SK-N-SH (cell line): ENCODE results near the gene HSPB9.

Experiments
- CHD2 ChIP-seq: fragments of 150-350 bp; IDR thresholded peaks from 2 replicates; pipeline ENCODE4 v1.6.1; 2018; ENCODE audit warnings: low read length; ENCODE audit not compliant: partially characterized antibody
- CTCF ChIP-seq: fragments of 200-600 bp; sonication (generic); IDR thresholded peaks from 2 replicates; pipeline ENCODE4 v1.6.1; 2017; ENCODE audit warnings: antibody characterized with exemption, mild to moderate bottlenecking, moderate library complexity
- JUND ChIP-seq: IDR thresholded peaks from 2 replicates; pipeline ENCODE4 v1.4.0; 2012
- NFIC ChIP-seq: IDR thresholded peaks from 2 replicates; pipeline ENCODE4 v1.4.0; 2012; ENCODE audit warnings: borderline replicate concordance
- NRF1 ChIP-seq: IDR thresholded peaks from 2 replicates; pipeline ENCODE4 v1.6.1; 2012; ENCODE audit warnings: low read depth, mild to moderate bottlenecking, low read length
- POLR2AphosphoS5 ChIP-seq: IDR thresholded peaks from 2 replicates; pipeline ENCODE4 v1.6.1; 2012; ENCODE audit warnings: low read depth, low read length
- TAF1 ChIP-seq: IDR thresholded peaks from 2 replicates; pipeline ENCODE4 v1.6.1; 2012; ENCODE audit warnings: low read depth, mild to moderate bottlenecking, low read length, moderate library complexity, borderline replicate concordance
- TEAD4 ChIP-seq: IDR thresholded peaks from 2 replicates; pipeline ENCODE4 v1.4.0; 2012; ENCODE audit warnings: mild to moderate bottlenecking, borderline replicate concordance; ENCODE audit not compliant: insufficient read depth
- USF2 ChIP-seq: fragments of 150-350 bp; IDR thresholded peaks from 2 replicates; pipeline ENCODE4 v1.6.1; 2017; ENCODE audit warnings: antibody characterized with exemption, low read length, low read depth, borderline replicate concordance

- TF ChIP-seq NRF1 (no peak), CTCF (peak; percentile 86), NFIC (no peak), JUND (no peak), POLR2AphosphoS5 (no peak), TEAD4 (no peak), USF2 (no peak), CHD2 (no peak), TAF1 (no peak)
Measured at GRCh38 chr17:42101513-42102292, 20.9 kb upstream of the HSPB9 start.
